Right atrium auricular region (tissue), 2 donors: ENCODE data around the gene BBS10. TPM values are rescaled to one million over a fixed set of nuclear protein-coding genes. Genes with fewer than 3 reads are reported as not detected.

ENCODE experiments used
- DNase-seq: peaks from one replicate; pipeline ENCODE4 v3.0.0-alpha.2; 2019; ENCODE audit warnings: low spot score
- H3K27ac ChIP-seq, 2 donors: fragments of 200-600 bp; sonication (generic); 1 replicate in 1 of 2; 2 replicates in 1 of 2; pipeline ENCODE4 v1.5.1; 2016 to 2019
- H3K27me3 ChIP-seq, 2 donors: fragments of 200-600 bp; sonication (generic); one replicate each; pipeline versions ENCODE4 v1.5.1 to v1.6.0; 2017 to 2019
- H3K36me3 ChIP-seq: fragments of 200-600 bp; sonication (generic); one replicate; pipeline ENCODE4 v1.5.1; 2016
- H3K4me1 ChIP-seq, 2 donors: fragments of 200-600 bp; sonication (generic); one replicate each; pipeline versions ENCODE4 v1.5.1 to v1.6.0; 2017 to 2019
- H3K4me3 ChIP-seq, 2 donors: fragments of 200-600 bp; sonication (generic); 1 replicate in 1 of 2; 2 replicates in 1 of 2; pipeline ENCODE4 v1.5.1; 2017 to 2019; ENCODE audit warnings: mild to moderate bottlenecking in 1 of 2, moderate library complexity in 1 of 2
- H3K9me3 ChIP-seq, 2 donors: fragments of 200-600 bp; sonication (generic); one replicate each; pipeline ENCODE4 v1.5.1; 2019
- CTCF ChIP-seq, 2 donors: fragments of 200-600 bp; sonication (generic); IDR thresholded peaks; one replicate each; pipeline ENCODE4 v1.5.1; 2019; ENCODE audit warnings: antibody characterized with exemption in 2 of 2
- total RNA-seq, 2 donors: library from RNA; depleted of rRNA; stranded (reverse); fragments of >200 nt; gene quantifications; one replicate each; pipeline ENCODE4 v1.1.0, GENCODE V29; 2016

BBS10 gene
- total RNA-seq, 2 donors from 2014 or later, result 9.3 to 12.9 TPM

DNA sequence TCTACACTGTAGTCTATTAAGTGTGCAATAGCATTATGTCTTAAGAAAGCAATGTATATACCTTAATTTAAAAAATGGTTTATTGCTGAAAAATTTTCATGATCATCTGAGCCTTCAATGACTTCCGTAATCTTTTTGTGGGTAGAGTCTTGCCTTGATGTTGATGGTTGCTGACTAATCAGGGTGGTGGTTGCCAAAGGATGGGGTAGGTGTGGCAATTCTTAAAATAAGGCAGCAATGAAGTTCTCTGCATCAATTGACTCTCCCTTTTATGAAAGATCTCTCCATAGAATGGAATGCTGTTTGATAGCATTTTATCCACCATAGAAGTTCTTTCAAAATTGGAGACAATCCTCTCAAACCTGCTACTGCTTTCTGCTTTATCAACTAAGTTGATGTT lies 41.1 kb downstream of the BBS10 start:
- no peak for TF ChIP-seq CTCF (IDR thresholded peaks at IDR 0.05)
- H3K4me3 ChIP-seq, result no peak overlapping the region
- DNase-seq, result no peak
- H3K27me3 ChIP-seq, result no peaks in the 10 kb centered on the region
- H3K27ac ChIP-seq, result no peak overlapping the region
- H3K9me3 ChIP-seq, result no peaks in the 10 kb centered on the region
- H3K36me3 ChIP-seq, result no peaks in the 10 kb centered on the region
- H3K4me1 ChIP-seq, result no peaks in the 10 kb centered on the region

- Histone ChIP-seq H3K27me3 (no peaks in the 10 kb centered on the region), H3K4me1 (no peaks in the 10 kb centered on the region), H3K4me3 (no peak overlapping the region), H3K27ac (no peak overlapping the region), H3K9me3 (no peaks in the 10 kb centered on the region), H3K36me3 (no peaks in the 10 kb centered on the region)
- TF ChIP-seq CTCF (IDR thresholded peaks at IDR 0.05), result no peak
- no peak for DNase-seq
These were observed 44.2 kb downstream of the BBS10 start for GRCh38 chr12:76303989-76304460.

DNA sequence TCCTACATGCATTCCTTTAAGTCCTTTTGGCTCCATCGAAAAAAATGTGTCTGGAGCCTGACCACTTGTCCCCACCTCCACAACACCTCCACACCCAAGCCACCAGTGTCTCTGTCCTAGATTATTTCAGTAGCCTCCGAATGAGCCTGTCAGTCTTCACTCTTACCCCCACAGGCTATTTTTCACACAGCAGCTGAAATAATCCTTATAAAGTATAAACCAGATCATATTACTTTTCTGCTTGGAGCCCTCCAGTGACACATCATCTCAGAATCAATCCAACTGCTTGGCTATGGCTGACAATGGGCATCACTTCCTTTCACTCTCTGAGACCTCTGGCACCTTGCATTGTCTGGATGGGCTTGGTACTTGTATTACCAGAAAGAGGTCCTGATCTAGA lies 44.9 kb downstream of the BBS10 start:
- no peak overlapping the region for H3K4me3 ChIP-seq
- no peak for TF ChIP-seq CTCF (IDR thresholded peaks at IDR 0.05)
- H3K36me3 ChIP-seq, result no peaks in the 10 kb centered on the region
- no peaks in the 10 kb centered on the region for H3K9me3 ChIP-seq
- no peaks in the 10 kb centered on the region for H3K4me1 ChIP-seq
- H3K27me3 ChIP-seq, result no peaks in the 10 kb centered on the region
- H3K27ac ChIP-seq, result no peak overlapping the region
- DNase-seq, result peak; percentile 9

- H3K4me3 ChIP-seq, result no peak overlapping the region
- DNase-seq, result peak; percentile 36
- no peak for TF ChIP-seq CTCF (IDR thresholded peaks at IDR 0.05)
- H3K9me3 ChIP-seq, result no peaks in the 10 kb centered on the region
- H3K4me1 ChIP-seq, result no peaks in the 10 kb centered on the region
- no peaks in the 10 kb centered on the region for H3K27me3 ChIP-seq
- no peaks in the 10 kb centered on the region for H3K36me3 ChIP-seq
- H3K27ac ChIP-seq, result no peak overlapping the region
These were observed 47.9 kb downstream of the BBS10 start for GRCh38 chr12:76300297-76300665.

GRCh38 chr12:76299536-76300296 lies 48.5 kb downstream of the BBS10 start:
- Histone ChIP-seq H3K27me3 (no peaks in the 10 kb centered on the region), H3K9me3 (no peaks in the 10 kb centered on the region), H3K4me1 (no peaks in the 10 kb centered on the region), H3K27ac (no peak overlapping the region), H3K36me3 (no peaks in the 10 kb centered on the region), H3K4me3 (no peak overlapping the region)
- DNase-seq, result peak; percentile 23
- no peak for TF ChIP-seq CTCF (IDR thresholded peaks at IDR 0.05)

Other genes with a start within 250 kb of the BBS10 start
- 10 to 100 TPM; 19.7 to 23.7 TPM for gene OSBPL8, start 211.4 kb upstream of the BBS10 start, total RNA-seq